B cell (primary cell): ENCODE measurements around the gene COPS3. TPM values are rescaled to one million over a fixed set of nuclear protein-coding genes. Genes with fewer than 3 reads are reported as not detected.

Experiments
- ATAC-seq: fragments of 200-7000 bp; cut with Tn5 transposase; one replicate; pipeline ENCODE4 v1.10.0; 2021; ENCODE audit warnings: low read depth, mild to moderate bottlenecking, moderate number of reproducible peaks, moderate library complexity
- CTCF ChIA-PET: fragments of 350-600 bp; sonication (Branson Sonifier 250); formaldehyde crosslinking; loops from one replicate; lab custom pipeline; 2021; ENCODE audit warnings: antibody characterized with exemption, inconsistent platforms; lab: Charles Lee
- POLR2A ChIA-PET: fragments of 350-600 bp; sonication (Branson Sonifier 250); formaldehyde crosslinking; loops from one replicate; lab custom pipeline; 2021; ENCODE audit warnings: antibody characterized with exemption; lab: Charles Lee
- DNase-seq: peaks from one replicate; pipeline ENCODE4 v3.0.0; 2013
- H2AFZ ChIP-seq: 2 replicates; pipeline ENCODE4 v1.6.1; 2012; ENCODE audit warnings: mild to moderate bottlenecking, low read depth, low read length; ENCODE audit not compliant: insufficient read depth, poor library complexity, severe bottlenecking
- H3K27ac ChIP-seq, 2 donors: 1 replicate in 1 of 2; 2 replicates in 1 of 2; pipeline ENCODE4 v1.5.1; 2012 to 2013; ENCODE audit warnings: low read length in 2 of 2, mild to moderate bottlenecking in 2 of 2, moderate library complexity in 1 of 2
- H3K27me3 ChIP-seq, 4 experiments: fragments of 200-600 bp in 1 of 4; sonication (generic) in 1 of 4; replicated peaks in 1 of 4; 1 replicate in 2 of 4; 2 replicates in 2 of 4; pipeline versions ENCODE4 v1.6.1 to v1.7.0; 2013 to 2016; ENCODE audit warnings: low read length in 3 of 4, mild to moderate bottlenecking in 2 of 4, mixed read lengths in 1 of 4, moderate library complexity in 1 of 4; ENCODE audit not compliant: insufficient read depth in 4 of 4, control insufficient read depth in 3 of 4; ENCODE audit errors: control extremely low read depth in 1 of 4
- H3K36me3 ChIP-seq, 2 experiments: replicated peaks in 1 of 2; 1 replicate in 1 of 2; 2 replicates in 1 of 2; pipeline versions ENCODE4 v1.6.1 to v1.7.1; 2013; ENCODE audit warnings: low read length in 1 of 2; ENCODE audit not compliant: insufficient read depth in 2 of 2, control insufficient read depth in 1 of 2; ENCODE audit errors: control extremely low read depth in 1 of 2, extremely low read depth in 1 of 2
- H3K4me1 ChIP-seq, 2 donors: fragments of 200-600 bp in 1 of 2; sonication (generic) in 1 of 2; 1 replicate in 1 of 2; 2 replicates in 1 of 2; pipeline versions ENCODE4 v1.5.1 to v1.6.1; 2013 to 2017; ENCODE audit warnings: low read length in 2 of 2; ENCODE audit not compliant: control insufficient read depth in 2 of 2, insufficient read depth in 2 of 2
- H3K4me2 ChIP-seq: replicated peaks from 2 replicates; pipeline ENCODE3; 2012; ENCODE audit warnings: mild to moderate bottlenecking, low read depth, low read length; ENCODE audit not compliant: poor library complexity, severe bottlenecking
- H3K4me3 ChIP-seq, 5 experiments: fragments of 200-600 bp in 1 of 5; sonication (generic) in 1 of 5; 1 replicate in 3 of 5; 2 replicates in 2 of 5; pipeline versions ENCODE4 v1.5.1 to v1.7.0; 2011 to 2016; ENCODE audit warnings: low read length in 4 of 5, mild to moderate bottlenecking in 4 of 5, low read depth in 2 of 5, control low read depth in 1 of 5, moderate library complexity in 1 of 5; ENCODE audit not compliant: insufficient read depth in 1 of 5; ENCODE audit errors: control extremely low read depth in 1 of 5, extremely low read depth in 1 of 5
- H3K79me2 ChIP-seq: fragments of 200-600 bp; sonication (generic); one replicate; pipeline ENCODE4 v1.6.0; 2016; ENCODE audit warnings: low read length; ENCODE audit not compliant: control insufficient read depth, insufficient read depth
- H3K9ac ChIP-seq: fragments of 200-600 bp; sonication (generic); 2 replicates; pipeline ENCODE4 v1.6.1; 2017; ENCODE audit warnings: mild to moderate bottlenecking, low read length, moderate library complexity
- H3K9me3 ChIP-seq, 3 donors: one replicate each; pipeline versions ENCODE4 v1.6.1 to v1.7.1; 2013; ENCODE audit warnings: low read length in 2 of 3; ENCODE audit not compliant: control insufficient read depth in 2 of 3, insufficient read depth in 1 of 3; ENCODE audit errors: control extremely low read depth in 1 of 3
- H4K20me1 ChIP-seq: 2 replicates; pipeline ENCODE4 v1.6.0; 2012; ENCODE audit warnings: mild to moderate bottlenecking, low read length; ENCODE audit not compliant: insufficient read depth, control insufficient read depth, poor library complexity, severe bottlenecking
- H3K27ac Mint-ChIP-seq: one replicate; pipeline ENCODE4 v1.8.0; 2021; ENCODE audit warnings: mixed read lengths
- H3K27me3 Mint-ChIP-seq: one replicate; pipeline ENCODE4 v1.8.0; 2021; ENCODE audit warnings: mixed read lengths
- H3K4me1 Mint-ChIP-seq: one replicate; pipeline ENCODE4 v1.8.0; 2021; ENCODE audit warnings: mixed read lengths
- H3K4me3 Mint-ChIP-seq: one replicate; pipeline ENCODE4 v1.8.0; 2021; ENCODE audit warnings: mixed read lengths
- H3K9me3 Mint-ChIP-seq: one replicate; pipeline ENCODE4 v1.8.0; 2022; ENCODE audit warnings: mixed read lengths; ENCODE audit not compliant: insufficient read depth
- EZH2 ChIP-seq: IDR thresholded peaks from 2 replicates; pipeline ENCODE4 v1.6.1; 2012; ENCODE audit warnings: borderline replicate concordance, low read depth, mild to moderate bottlenecking, moderate library complexity, low read length; ENCODE audit not compliant: insufficient read depth, poor library complexity, severe bottlenecking
- WGBS: methylation state at CpG from one replicate; pipeline ENCODE4 v1.1.5; 2013; ENCODE audit warnings: missing lambda C conversion rate; ENCODE audit not compliant: insufficient coverage; 5-methylcytosine and 5-hydroxymethylcytosine counted together
- intact Hi-C: fragments of 100-400 bp; cut with micrococcal nuclease; formaldehyde crosslinking; loops from one replicate; pipeline ENCODE4 v1.10.0; 2022
- polyA plus RNA-seq: library from polyadenylated mRNA; depleted of rRNA; stranded (reverse); fragments of >200 nt; gene quantifications from 2 replicates; pipeline ENCODE4 v1.2.3, GENCODE V29; 2012
- total RNA-seq, 2 donors: library from RNA; stranded (reverse); fragments of 120-200 nt in 1 of 2; gene quantifications; 1 replicate in 1 of 2; 2 replicates in 1 of 2; pipeline versions ENCODE4 v1.2.3 to v1.2.4, GENCODE V29; 2013 to 2022
- TF ChIP-seq, protein P1 (sequence below): fragments of 200-600 bp; IDR thresholded peaks from one replicate; pipeline ENCODE4 v1.8.0; 2022; ENCODE audit warnings: antibody characterized with exemption, mild to moderate bottlenecking

The COPS3 gene
- total and polyA plus RNA-seq, 2 donors (not counting 1 experiment from before 2014, with no cell fraction given), result 37.2 to 45.5 TPM

DNA sequence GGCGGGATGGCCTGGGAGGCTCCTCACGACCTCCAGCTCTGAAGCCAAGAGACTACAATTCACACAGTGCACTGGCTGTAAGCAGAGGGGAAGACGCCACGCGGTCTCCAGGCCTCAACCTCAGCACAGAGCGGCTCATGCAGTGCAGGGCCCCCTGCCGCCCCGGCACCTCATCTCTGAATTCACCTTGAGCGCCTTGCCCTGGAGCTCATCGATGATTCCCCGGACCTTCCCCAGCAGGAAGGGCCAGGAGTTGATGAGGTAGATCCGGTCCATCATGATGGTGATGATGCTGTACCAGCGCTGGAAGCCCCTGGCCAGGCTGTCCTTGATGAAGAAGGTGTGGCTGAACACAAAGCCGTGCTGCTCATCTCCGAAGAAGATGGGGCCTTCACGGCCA, 57.3 kb downstream of the COPS3 start:
- TF ChIP-seq, protein P1, sequence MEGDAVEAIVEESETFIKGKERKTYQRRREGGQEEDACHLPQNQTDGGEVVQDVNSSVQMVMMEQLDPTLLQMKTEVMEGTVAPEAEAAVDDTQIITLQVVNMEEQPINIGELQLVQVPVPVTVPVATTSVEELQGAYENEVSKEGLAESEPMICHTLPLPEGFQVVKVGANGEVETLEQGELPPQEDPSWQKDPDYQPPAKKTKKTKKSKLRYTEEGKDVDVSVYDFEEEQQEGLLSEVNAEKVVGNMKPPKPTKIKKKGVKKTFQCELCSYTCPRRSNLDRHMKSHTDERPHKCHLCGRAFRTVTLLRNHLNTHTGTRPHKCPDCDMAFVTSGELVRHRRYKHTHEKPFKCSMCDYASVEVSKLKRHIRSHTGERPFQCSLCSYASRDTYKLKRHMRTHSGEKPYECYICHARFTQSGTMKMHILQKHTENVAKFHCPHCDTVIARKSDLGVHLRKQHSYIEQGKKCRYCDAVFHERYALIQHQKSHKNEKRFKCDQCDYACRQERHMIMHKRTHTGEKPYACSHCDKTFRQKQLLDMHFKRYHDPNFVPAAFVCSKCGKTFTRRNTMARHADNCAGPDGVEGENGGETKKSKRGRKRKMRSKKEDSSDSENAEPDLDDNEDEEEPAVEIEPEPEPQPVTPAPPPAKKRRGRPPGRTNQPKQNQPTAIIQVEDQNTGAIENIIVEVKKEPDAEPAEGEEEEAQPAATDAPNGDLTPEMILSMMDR, result no peak
- TF ChIP-seq EZH2, result no peak
- DNase-seq (no peak), ATAC-seq (no peak)
- H2AFZ ChIP-seq, result no peak overlapping the region
- H4K20me1 ChIP-seq, result peaks cover 4% of the 10 kb centered on the region
- H3K4me1 ChIP-seq, result no peaks in the 10 kb centered on the region
- 97% methylated on average over 16 of the region's 16 CpGs for WGBS
- no peak overlapping the region for H3K27ac ChIP-seq
- no peak overlapping the region for H3K4me3 Mint-ChIP-seq
- no peaks in the 10 kb centered on the region for H3K9me3 Mint-ChIP-seq
- peaks cover 1 to 82% of the 10 kb centered on the region in 2 experiments for H3K36me3 ChIP-seq
- H3K27ac Mint-ChIP-seq, result no peak overlapping the region
- POLR2A ChIA-PET, result interaction anchor here (0.6 kb wide), 1 partner anchor 43 kb away, joined by 3 read pairs; no protein-coding TSS in a partner anchor
- CTCF ChIA-PET, result interaction anchor here (0.8 kb wide), 1 partner anchor 171 kb away, joined by 3 read pairs; no protein-coding TSS in a partner anchor
- no peak overlapping the region for H3K9ac ChIP-seq
- intact Hi-C loops, result no loop called here
- no peak overlapping the region for H3K4me3 ChIP-seq
- H3K4me2 ChIP-seq, result no peak overlapping the region
- H3K79me2 ChIP-seq, result peaks cover 9% of the 10 kb centered on the region
- no peaks in the 10 kb centered on the region for H3K4me1 Mint-ChIP-seq
- H3K27me3 Mint-ChIP-seq, result no peaks in the 10 kb centered on the region
- no peaks in the 10 kb centered on the region for H3K9me3 ChIP-seq
- H3K27me3 ChIP-seq, result no peaks in the 10 kb centered on the region

- Histone ChIP-seq H3K9ac (no peak overlapping the region), H2AFZ (no peak overlapping the region), H3K27ac (no peak overlapping the region), H3K4me2 (no peak overlapping the region), H3K79me2 (peaks cover 3% of the 10 kb centered on the region), H4K20me1 (no peaks in the 10 kb centered on the region), H3K9me3 (no peaks in the 10 kb centered on the region), H3K4me3 (no peak overlapping the region), H3K27me3 (no peaks in the 10 kb centered on the region), H3K4me1 (no peaks in the 10 kb centered on the region), H3K36me3 (peaks cover 1 to 83% of the 10 kb centered on the region in 2 experiments)
- H3K27me3 Mint-ChIP-seq, result no peaks in the 10 kb centered on the region
- ChIA-PET POLR2A (no interaction called here), CTCF (no interaction called here)
- DNase-seq (no peak), ATAC-seq (no peak)
- intact Hi-C loops, result no loop called here
- no peaks in the 10 kb centered on the region for H3K9me3 Mint-ChIP-seq
- WGBS, result 97% methylated on average over 18 of the region's 22 CpGs
- TF ChIP-seq, protein P1, result no peak
- TF ChIP-seq EZH2, result no peak
- no peak overlapping the region for H3K27ac Mint-ChIP-seq
- H3K4me3 Mint-ChIP-seq, result no peak overlapping the region
- H3K4me1 Mint-ChIP-seq, result no peaks in the 10 kb centered on the region
Observed at GRCh38 chr17:17221329-17221728, 59.7 kb downstream of the COPS3 start.
